Neural progenitor cell (in vitro differentiated cells): ENCODE results near the gene CHGA.

Experiments used
- CTCF ChIP-seq: fragments of 200-600 bp; sonication (generic); IDR thresholded peaks from 2 replicates; pipeline ENCODE4 v1.5.1; 2017; ENCODE audit warnings: antibody characterized with exemption, mild to moderate bottlenecking
- EZH2 ChIP-seq: fragments of 200-600 bp; sonication (generic); IDR thresholded peaks from 2 replicates; pipeline ENCODE4 v1.6.1; 2017; ENCODE audit warnings: antibody characterized with exemption, mild to moderate bottlenecking, moderate library complexity

DNA sequence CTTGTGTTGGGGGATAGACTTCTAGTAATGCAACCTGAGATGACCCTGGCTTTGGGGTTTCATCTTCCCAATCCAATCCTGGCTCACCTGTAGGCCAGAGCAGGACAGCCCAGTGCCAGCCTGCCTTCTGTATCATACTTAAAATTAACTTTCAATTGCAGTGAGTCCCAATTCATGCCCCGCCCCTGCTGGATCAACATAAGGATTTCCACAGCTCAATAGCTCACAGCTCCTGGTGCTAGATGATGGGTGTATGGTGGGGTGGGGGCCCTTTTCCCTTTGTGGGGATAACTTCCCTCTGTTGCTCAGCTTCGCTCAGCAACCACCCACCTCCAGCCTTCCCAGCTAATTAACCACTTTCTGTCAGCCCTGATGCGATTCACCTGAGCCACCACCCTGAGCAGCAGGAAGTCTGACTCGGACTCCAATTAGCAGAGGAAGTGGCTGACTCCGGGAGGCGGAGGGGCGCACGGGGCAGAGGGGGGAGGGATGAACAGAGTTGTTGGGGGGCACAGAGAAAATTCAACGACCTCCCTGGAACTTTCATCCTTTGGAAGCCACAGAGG, 24.3 kb upstream of the CHGA start:
- no peak for TF ChIP-seq CTCF
- TF ChIP-seq EZH2 = no peak
